ENCODE results near the gene ABLIM2. TPM values are rescaled to one million over a fixed set of nuclear protein-coding genes. Genes with fewer than 3 reads are reported as not detected.

Gene ABLIM2
- total and polyA plus RNA-seq, 2 of the 8 experiments (the other 6 are each of a cell fraction or from before 2014, with no cell fraction given) = 2.8 to 3.0 TPM

DNA sequence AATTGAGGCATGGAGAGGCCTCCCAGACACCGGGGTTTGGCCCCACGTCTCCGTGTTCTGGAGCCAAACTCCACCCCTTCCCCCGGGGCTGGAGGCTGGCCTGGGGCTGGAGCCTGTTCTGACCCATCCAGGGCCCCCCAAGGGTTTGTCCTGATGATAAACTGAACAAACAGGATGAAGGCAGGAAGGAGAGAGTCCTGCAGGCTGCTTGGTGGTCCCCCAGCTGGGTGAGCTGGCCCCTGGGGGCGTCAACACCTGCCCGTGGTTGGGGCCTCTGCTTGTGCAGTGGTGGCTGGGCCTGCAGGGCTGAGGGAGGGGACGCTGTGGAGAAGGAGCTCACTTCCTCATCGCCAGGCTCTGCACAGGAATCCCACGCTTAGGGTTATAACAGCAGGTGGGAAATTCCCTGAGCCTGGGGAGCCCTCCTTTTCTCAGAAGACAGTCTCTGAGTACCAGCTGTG lies 42.7 kb upstream of the ABLIM2 start:
- FAIRE-seq = no peak
- H3K23ac ChIP-seq (ENCODE audit: insufficient read length) = no peak overlapping the region
- no peaks in the 10 kb centered on the region; a peak in 2 of 7 replicates for H3K4me1 ChIP-seq (replicated peaks in 1 of 4; ENCODE audit: control insufficient read depth in 3 of 4, insufficient read depth in 4 of 4, low read length in 3 of 4)
- no peak for DNase-seq (ENCODE audit: low read depth in 1 of 2, low spot score in 2 of 2)
- H3K56ac ChIP-seq (replicated peaks; ENCODE audit: insufficient read length, low read depth, low read length) = no peak overlapping the region
- H2AK5ac ChIP-seq (ENCODE audit: low read depth, low read length) = no peak overlapping the region
- H2BK12ac ChIP-seq (ENCODE audit: low read depth, low read length) = no peak overlapping the region
- no peak overlapping the region for H3K4ac ChIP-seq (replicated peaks; ENCODE audit: insufficient read length, low read depth, low read length)
- CTCF ChIA-PET (ENCODE audit: partially characterized antibody) = interaction anchor here (0.6 to 2.2 kb wide), 4 partner anchors 10 to 35 kb away, joined by 3 to 12 read pairs (median 4); no protein-coding TSS in a partner anchor
- H4K20me1 ChIP-seq (replicated peaks in 1 of 2; ENCODE audit: control insufficient read depth in 1 of 2, insufficient read depth in 2 of 2, low read length in 2 of 2) = peaks cover 0 to 3% of the 10 kb centered on the region in 2 experiments
- no peak for TF ChIP-seq KDM4A (IDR thresholded peaks at IDR 0.05; ENCODE audit: low read depth, low read length, severe bottlenecking)
- no peak for TF ChIP-seq SP2 (IDR thresholded peaks at IDR 0.05; ENCODE audit: low read length)
- no peak for TF ChIP-seq CBX5 (IDR thresholded peaks at IDR 0.05; ENCODE audit: low read depth, low read length)
- no peaks in the 10 kb centered on the region for H3K79me1 ChIP-seq (ENCODE audit: low read depth, low read length)
- no peak overlapping the region for H3K27ac ChIP-seq (ENCODE audit: low read depth, low read length)
- H3K4me2 ChIP-seq (ENCODE audit: insufficient read depth in 1 of 2, low read depth in 2 of 2, low read length in 2 of 2) = no peak overlapping the region
- no peak overlapping the region for H2BK20ac ChIP-seq (ENCODE audit: low read length)
- peak overlapping the region; percentile 35; the same call in 1 of the 2 replicates for H4K8ac ChIP-seq (ENCODE audit: extremely low read depth, insufficient read depth, low read length)
- no peaks in the 10 kb centered on the region for H3K36me3 ChIP-seq (ENCODE audit: control insufficient read depth in 2 of 4, insufficient read depth in 4 of 4, low read length in 3 of 4)
- H3K18ac ChIP-seq (ENCODE audit: extremely low read depth, low read length) = no peak overlapping the region
- H3K9ac ChIP-seq (replicated peaks in 1 of 4; ENCODE audit: extremely low read depth in 1 of 4, low read depth in 3 of 4, low read length in 3 of 4) = no peak overlapping the region
- no peaks in the 10 kb centered on the region for H3K9me3 ChIP-seq (ENCODE audit: insufficient read depth in 2 of 2, low read depth in 1 of 2, low read length in 1 of 2)
- no peak overlapping the region for H2BK120ac ChIP-seq (replicated peaks; ENCODE audit: low read depth, low read length)
- H3K14ac ChIP-seq (ENCODE audit: insufficient read length) = no peak overlapping the region
- H2BK15ac ChIP-seq (ENCODE audit: low read length) = no peak overlapping the region
- H2BK5ac ChIP-seq (ENCODE audit: low read depth, low read length) = no peak overlapping the region
- no peak overlapping the region for H2AFZ ChIP-seq (ENCODE audit: low read length)
- H3K4me3 ChIP-seq (ENCODE audit: extremely low read depth in 1 of 4, insufficient read depth in 2 of 4, low read depth in 3 of 4, low read length in 4 of 4) = no peak overlapping the region
- no peaks in the 10 kb centered on the region for H3K23me2 ChIP-seq (ENCODE audit: low read depth, low read length)
- H4K91ac ChIP-seq (replicated peaks; ENCODE audit: insufficient read length, low read length) = no peak overlapping the region
- H3K79me2 ChIP-seq (ENCODE audit: control insufficient read depth in 1 of 2, insufficient read depth in 2 of 2, low read length in 2 of 2) = no peaks in the 10 kb centered on the region
- POLR2A ChIA-PET (ENCODE audit: partially characterized antibody) = no interaction called here
- WGBS, 2 experiments (ENCODE audit: extremely low coverage in 1 of 2, insufficient coverage in 1 of 2, insufficient read length in 1 of 2, insufficient replicate concordance in 2 of 2, low coverage in 1 of 2, low lambda C conversion rate in 2 of 2, missing lambda C conversion rate in 1 of 2) = 86% methylated on average over 5 of the region's 9 CpGs; no CpG with 5 or more reads in 1 of the 2 experiments
- H4K5ac ChIP-seq (ENCODE audit: insufficient read length, low read depth, low read length) = no peak overlapping the region
- no peaks in the 10 kb centered on the region for H3K27me3 ChIP-seq (replicated peaks in 1 of 4; ENCODE audit: control insufficient read depth in 3 of 4, extremely low read depth in 1 of 4, insufficient read depth in 3 of 4, low read length in 3 of 4)

All from H1 (cell line).